Left hindlimb (tissue), 1 donor: ENCODE results near the gene TRMT112.

ENCODE experiments used
- DNase-seq: peaks from one replicate; pipeline ENCODE4 v3.0.0-alpha.2; 2018

TRMT112 gene

DNA sequence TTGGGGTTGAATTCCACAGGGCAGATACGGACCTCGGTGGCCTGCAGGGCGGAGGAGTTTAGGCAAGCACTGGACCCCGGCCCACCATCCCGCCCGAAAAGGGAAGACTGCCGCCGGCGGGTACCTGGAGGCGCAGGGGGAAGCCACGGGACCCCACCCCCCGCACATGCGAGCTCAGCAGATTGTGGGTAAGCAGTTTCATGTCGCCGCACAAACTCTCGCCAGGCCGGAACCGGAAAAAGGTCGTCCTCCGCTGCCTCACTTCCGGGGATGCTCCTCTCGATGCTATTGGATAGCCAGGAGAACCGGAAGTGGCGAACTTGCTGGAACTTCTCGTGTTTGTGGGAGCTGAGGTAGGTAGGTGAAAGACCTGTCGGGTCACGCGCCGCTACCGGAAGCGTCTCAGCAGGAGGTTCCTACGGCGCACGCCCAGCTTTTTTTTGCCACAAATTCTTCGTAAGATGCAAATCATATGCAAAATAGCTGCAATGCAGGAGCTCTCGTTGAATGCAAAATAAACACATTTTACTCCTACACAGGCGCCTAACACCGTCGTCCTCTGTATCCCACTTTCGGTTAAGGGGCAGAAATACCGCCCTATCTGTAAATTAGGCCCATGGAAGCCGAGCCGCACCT lies at the start of gene TRMT112:
TSS of gene TRMT112 (minus strand) at position 235 of the 636 bp plus-strand sequence. CDS start at position 202, 33 bp downstream.
- peak; percentile 97 for DNase-seq

- no peak for DNase-seq
Measured at GRCh38 chr11:64366751-64367150, 49.4 kb upstream of the TRMT112 start.

GRCh38 chr11:64364911-64365310 lies 47.6 kb upstream of the TRMT112 start:
- DNase-seq = no peak

DNA sequence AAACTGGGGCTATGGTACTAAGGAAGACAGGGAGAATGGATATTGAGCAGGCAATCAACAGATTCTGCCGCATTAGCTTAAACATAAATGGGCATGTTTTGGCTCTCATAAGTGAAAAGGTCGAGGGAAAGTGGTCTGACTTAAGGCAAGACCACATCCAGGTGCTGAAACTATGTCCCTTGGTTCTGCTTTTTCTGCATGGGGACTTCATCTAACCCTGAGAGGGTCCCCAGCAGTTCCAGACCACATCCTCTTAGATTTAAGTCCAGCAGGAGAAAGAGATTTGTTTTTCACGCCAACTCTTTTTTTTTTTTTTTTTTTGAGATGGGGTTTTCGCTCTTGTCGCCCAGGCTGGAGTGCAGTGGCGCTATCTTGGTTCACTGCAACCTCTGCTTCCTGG lies 47.1 kb upstream of the TRMT112 start:
- DNase-seq = no peak

- DNase-seq = no peak
Measured at GRCh38 chr11:64362339-64362738, 45.0 kb upstream of the TRMT112 start.

GRCh38 chr11:64361659-64362058 lies 44.3 kb upstream of the TRMT112 start:
- no peak for DNase-seq

- no peak for DNase-seq
Measured at GRCh38 chr11:64360448-64360921, 43.1 kb upstream of the TRMT112 start.

DNA sequence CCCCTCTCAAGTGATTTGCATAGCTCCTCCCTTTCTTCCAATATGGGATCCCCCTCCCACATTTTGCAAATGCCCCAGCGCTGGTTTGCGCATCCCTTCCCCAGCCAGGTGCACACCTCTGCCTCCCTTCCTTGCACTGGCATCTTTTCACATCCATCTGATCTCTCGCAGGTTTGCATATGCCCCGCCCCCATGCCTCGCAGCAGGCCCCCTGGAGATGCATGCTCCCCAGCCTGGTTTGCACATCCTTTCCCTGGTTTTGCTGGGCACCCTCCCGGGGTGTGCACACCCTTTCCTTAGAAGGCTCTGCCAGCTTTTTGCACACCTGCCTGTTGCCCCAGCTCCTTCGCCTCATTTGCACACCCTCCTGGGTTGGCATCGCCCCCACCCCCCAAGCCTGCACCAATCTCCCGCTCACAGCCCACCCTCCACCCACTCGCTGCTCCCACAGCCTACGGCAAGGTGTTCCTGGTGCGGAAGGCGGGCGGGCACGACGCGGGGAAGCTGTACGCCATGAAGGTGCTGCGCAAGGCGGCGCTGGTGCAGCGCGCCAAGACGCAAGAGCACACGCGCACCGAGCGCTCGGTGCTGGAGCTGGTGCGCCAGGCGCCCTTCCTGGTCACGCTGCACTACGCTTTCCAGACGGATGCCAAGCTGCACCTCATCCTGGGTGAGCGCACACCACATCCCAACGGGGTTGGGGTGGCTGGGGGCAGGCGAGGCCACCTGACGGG lies 42.5 kb upstream of the TRMT112 start:
- DNase-seq = no peak

GRCh38 chr11:64358907-64359711 lies 41.8 kb upstream of the TRMT112 start, which contains the start of gene RPS6KA4:
TSS of gene RPS6KA4 (plus strand) at chr11:64359162. CDS start at chr11:64359236, 74 bp downstream.
- DNase-seq = peak; percentile 70

GRCh38 chr11:64358536-64358906 lies 41.2 kb upstream of the TRMT112 start:
- DNase-seq = no peak

GRCh38 chr11:64357904-64358535 lies 40.7 kb upstream of the TRMT112 start:
- DNase-seq = no peak

- no peak for DNase-seq
Measured at GRCh38 chr11:64357446-64357845, 40.1 kb upstream of the TRMT112 start.

DNA sequence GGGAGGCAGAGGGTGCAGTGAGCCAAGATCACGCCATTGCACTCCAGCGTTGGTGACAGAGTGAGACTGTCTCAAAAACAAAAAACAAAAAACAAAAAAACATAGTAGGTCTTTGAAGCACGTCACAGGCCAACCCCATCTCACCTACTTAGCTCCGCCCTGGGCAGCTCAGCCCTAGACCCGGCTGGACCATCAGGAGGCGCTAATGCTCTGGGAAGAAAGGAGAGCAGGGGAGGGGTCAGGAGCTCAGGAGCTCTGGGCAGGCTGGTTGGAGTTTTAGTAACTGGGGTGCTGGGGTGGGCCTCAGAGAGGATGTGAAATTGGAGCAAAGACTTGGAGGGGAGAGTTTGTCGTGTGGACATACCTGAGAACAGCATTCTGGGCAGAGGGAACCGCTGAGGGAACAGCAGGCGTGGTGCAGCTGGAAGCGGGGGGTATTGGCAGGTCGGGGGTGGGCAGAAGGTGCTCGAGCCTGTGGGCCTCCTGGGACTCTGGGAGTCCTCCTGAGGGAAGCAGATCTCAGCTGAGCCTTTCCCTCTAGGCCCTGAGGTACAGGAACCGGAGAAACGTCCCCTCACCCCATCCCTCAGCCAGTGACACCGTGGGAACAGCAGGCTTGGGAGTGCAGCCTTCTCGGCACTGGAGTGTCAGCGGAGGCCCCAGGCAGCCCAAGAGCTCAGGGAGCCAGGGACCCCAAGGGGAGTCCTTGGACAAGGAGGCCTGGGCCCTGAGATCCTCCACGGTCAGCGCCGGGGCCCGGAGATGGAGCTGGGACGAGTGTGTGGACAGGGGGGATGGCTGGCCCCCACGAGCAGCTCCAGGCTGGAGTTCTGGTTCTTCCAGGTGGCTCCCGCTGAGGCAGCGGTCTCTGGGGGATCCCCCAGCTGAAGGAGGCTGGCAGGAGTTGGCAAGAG lies 39.4 kb upstream of the TRMT112 start:
- DNase-seq = no peak

DNA sequence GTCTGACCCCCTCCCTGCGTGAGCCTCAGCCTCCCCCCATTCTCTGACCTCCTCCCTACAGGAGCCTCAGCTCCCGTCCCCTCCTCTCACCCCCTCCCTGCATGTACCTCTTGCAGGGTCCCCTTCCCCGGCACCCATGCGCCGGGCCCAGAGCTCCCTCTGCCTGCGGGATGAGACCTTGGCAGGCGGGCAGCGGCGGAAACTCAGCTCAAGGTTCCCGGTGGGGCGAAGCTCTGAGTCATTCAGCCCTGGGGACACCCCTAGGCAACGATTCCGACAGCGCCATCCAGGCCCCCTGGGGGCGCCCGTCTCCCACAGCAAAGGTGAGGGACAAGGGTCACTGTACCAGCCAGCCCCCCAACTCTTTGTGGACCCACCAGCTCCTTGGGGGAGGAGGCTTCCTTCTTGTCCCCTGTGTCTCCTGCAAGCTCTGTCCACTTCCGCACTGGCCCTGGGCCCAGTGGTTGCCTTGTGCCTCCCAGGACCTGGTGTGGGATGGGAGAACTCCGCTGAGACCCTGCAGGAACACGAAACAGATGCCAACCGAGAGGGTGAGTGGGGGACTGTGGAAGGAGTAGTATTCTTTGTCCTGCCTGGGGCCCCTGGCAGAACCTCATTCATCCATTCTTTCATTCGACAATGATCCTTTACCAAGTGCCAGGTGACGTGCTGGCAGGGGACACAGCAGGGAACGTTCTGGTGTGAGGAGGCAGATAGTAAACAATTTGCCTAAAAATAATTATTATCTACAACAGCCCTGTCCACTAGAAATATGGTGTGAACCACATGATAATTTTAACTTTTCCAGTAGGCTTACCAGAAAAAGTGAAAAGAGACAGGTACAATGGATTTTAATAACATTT lies 38.0 kb upstream of the TRMT112 start:
- DNase-seq = peak; percentile 78

DNA sequence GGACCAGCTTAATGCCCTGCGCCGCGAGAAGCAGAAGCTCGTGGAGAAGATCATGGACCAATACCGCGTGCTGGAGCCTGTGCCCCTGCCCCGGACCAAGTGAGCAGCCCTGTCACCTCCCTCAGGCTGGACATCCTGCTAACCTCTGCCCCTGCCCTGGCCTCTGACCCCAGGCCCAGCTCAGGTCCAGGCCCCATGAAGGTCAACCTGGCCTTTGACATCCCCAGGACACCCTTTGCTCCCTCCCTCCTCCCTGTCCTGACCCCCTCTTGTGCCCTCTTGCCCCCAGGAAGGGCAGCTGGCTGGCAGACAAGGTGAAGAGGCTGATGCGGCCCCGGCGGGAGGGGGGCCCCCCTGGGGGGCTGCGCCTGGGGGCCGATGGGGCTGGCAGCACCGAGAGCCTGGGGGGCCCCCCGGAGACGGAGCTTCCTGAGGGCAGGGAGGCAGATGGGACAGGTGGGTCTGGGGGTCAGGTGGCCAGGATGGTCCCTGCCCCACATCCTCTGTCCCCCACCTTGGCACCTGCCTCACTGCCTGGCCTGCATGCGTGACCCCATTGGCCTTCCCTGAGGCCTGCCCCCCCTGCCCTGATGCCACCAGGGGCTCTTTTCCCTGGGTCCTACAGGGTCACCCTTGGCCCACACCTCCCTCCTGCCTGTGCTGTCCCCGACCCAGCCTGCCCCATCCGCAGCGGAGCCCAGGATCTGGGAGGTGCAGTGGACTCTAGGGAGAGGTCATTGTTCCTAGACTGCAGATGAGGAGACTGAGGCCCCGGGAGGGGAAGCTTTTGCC lies 36.6 kb upstream of the TRMT112 start:
- DNase-seq = no peak

GRCh38 chr11:64352995-64353714 lies 35.8 kb upstream of the TRMT112 start:
- DNase-seq = no peak

DNA sequence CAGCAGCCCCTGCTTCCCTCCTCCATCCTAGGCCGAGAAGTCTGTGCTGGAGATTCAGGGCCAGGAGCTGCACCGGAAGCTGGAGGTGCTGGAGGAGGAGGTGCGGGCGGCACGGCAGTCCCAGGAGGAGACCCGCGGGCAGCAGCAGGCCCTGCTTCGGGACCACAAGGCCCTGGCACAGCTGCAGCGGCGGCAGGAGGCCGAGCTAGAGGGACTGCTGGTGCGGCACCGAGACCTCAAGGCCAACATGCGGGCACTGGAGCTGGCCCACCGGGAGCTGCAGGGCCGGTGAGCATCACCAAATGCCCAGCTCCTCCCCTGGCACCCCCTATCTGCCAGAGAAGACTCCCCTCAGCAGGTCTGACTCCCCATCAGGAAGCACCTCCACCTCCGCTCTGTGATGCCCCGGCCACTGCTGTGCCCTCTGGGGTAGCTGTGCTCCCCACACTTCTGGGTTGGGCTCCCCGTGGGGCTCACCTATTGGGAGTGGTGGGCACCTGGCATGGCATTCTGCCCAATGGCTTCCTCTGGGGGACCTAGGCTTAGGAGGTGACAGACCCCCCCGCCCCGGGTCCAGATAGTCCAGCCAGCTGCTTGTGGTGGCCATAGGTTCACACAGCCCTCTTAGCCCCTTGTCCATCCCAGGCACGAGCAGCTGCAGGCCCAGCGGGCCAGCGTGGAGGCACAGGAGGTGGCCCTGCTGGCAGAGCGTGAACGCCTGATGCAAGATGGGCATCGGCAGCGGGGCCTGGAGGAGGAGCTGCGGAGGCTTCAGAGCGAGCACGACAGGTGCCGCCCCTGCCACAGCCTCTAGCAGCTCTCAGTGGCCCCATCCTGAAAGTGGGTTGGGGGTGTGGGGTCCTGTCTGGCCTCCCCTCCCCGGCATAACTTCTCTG lies 35.0 kb upstream of the TRMT112 start:
- DNase-seq = no peak

GRCh38 chr11:64351136-64351631 lies 33.8 kb upstream of the TRMT112 start:
- DNase-seq = no peak
